Bone marrow (tissue), 2 donors: Measurements from ENCODE around the gene MTMR8.

Experiments
- DNase-seq, 2 donors: peaks; one replicate each; lab custom pipeline; 2025; lab: John Stamatoyannopoulos, UW

The MTMR8 gene

DNA sequence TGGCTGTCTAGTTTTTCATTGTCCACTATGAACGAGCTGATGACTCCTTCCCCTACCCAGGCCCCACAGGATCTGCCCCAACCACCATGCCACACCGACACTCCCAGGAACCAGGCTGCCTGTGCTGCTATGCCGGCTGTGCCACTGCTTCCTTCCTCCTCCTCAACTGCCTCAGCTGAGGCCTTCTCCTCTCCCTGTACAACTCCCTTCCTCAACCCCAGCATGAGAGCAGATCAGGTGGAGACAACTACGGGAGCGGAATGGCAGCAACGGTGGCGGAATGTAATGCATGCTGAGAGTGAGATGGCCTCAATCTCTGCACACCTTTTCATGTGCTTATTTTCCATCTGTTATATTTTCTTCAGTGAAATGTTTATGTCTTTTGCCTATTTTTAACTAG, 88.5 kb downstream of the MTMR8 start:
- DNase-seq = no peak

- DNase-seq = no peak
Observed at GRCh38 chrX:64291123-64291522, 104.1 kb downstream of the MTMR8 start.

- no peak for DNase-seq
Observed at GRCh38 chrX:64265265-64265664, 130.0 kb downstream of the MTMR8 start.

DNA sequence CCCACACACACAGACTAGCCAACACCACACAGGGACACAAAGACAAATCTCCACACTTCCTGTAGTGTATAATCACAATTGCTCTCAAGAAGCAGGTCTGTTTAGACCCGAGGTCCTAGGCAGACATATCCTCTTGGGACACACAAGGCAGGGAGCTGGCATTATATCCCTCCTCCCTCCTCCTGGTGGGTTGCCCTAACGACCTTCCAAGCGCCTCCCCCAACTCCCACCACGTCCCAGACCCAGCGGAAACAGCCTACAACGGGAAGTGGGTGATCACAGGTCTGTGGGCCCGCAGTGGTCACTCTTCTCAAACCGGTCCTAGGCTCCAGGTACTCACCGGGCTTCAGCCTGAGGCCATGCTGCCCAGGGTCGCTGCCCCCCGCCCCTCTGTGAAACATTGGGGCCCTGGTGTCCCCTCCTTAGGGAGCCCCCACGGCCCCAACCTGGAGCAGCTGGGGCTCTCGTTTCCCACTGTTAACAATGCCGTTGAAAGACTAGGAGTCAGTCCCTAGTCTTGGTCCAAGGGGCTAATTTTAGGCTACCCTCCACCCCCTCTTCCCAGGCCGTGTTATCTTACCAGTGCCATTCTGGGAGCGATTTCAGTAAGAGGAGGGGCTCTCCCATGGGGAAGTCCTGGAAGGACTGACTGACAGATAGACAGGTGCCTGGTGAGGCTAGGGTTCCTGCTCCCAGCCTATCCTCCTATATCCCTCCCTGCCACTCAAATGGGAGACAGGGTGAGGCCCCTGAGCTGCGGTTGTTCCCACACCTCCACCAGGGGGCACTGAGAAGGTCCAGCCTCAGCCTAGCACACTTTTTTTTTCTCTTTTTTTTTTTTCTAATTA, 164.9 kb downstream of the MTMR8 start, which contains the start of gene ASB12:
ASB12 (minus strand) TSS at position 485 of the 848 bp plus-strand sequence. CDS start 4,957 bp downstream, outside the sequence.
- DNase-seq = no peak

DNA sequence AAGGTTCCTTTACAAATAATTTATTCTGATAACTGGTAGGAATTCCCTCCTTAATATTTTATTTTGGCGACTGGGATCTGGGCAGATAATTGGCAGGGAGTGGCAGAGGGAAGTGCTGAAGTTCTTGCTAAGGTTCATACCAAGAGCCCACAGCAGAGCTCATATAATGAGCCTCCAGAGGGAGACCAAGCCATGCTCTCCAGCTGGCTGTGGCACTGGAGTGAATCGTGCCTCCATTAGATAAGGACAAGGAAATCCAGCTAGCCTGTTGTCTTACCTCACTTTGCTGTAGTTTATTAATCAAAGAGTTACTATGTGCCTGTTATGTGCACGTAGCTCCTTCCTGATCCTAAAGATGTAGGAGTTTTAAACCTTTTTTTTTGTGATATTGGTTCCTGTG, 166.1 kb downstream of the MTMR8 start:
- DNase-seq = no peak
